SIG-M5 (cell line): Measurements from ENCODE around the gene GAA.
A peak's percentile ranks its signal among the peaks of the same experiment; 100 is the strongest.
"Not testable (repeated sequence)": the region's sequence is repeated elsewhere in the genome, so short reads cannot be mapped to it uniquely, and the experiment has no call there.

Source experiments
- DNase-seq: peaks from one replicate; lab custom pipeline; 2025; lab: John Stamatoyannopoulos, UW

The GAA gene

GRCh38 chr17:80145076-80146075 is 44.0 kb downstream of the GAA start:
- DNase-seq = no peak

- no peak for DNase-seq
Measured at GRCh38 chr17:80146121-80147034, 45.0 kb downstream of the GAA start.

GRCh38 chr17:80147035-80147822 is 45.8 kb downstream of the GAA start, which contains the start of gene EIF4A3:
EIF4A3 (minus strand) TSS chr17:80147128; CDS start chr17:80146961, 167 bp downstream.
- peak; percentile 91 for DNase-seq

GRCh38 chr17:80151333-80151732 is 50.0 kb downstream of the GAA start:
- no peak for DNase-seq

DNA sequence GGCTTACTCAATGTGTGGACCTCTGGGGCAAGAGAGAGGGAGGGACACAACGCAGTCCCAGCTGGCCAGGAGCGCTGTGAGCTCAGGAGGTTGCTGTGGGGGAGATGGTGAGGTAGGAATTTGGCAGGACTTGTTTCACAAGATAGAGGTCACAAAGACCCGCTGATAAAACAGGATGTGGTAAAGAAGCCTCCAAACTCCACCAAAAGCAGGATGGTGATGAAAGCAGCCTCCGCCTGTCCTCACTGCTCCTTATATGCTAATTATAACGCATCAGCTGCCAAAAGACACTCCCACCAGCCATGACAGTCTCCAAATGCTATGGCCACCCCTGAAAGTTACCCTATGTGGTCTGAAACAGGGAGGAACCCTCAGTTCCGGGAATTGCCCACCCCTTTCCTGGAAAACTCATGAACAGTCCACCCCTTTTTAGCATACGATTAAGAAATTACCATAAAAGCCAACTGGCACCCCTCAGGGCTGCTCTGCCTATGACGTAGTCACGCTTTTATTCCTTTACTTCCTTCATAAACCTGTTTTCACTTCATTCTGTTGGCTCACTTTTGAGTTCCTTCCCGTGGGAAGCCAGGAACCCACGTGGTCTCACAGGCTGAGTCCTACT is 50.8 kb downstream of the GAA start:
- peak; percentile 68 for DNase-seq

- DNase-seq = no peak
Measured at GRCh38 chr17:80153004-80153403, 51.6 kb downstream of the GAA start.

DNA sequence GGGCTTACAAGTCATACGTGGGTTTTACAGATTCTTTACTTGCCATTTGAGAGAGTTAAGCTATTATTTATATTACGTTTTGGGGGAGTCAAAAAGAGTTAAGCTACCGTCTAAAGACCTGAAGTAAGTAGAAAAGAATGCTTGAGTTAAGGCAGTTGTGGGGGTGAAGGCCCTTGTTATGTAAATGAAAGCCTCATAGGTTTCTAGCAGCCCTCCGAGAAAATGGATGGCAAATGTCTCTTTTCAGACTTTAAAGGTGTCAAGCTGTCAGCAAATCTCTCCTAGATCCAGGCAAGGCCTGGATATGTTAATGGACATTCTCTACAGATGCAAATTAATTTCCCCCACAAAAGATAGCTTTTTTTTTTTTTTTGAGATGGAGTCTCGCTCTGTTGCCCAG is 52.8 kb downstream of the GAA start:
- no peak for DNase-seq

DNA sequence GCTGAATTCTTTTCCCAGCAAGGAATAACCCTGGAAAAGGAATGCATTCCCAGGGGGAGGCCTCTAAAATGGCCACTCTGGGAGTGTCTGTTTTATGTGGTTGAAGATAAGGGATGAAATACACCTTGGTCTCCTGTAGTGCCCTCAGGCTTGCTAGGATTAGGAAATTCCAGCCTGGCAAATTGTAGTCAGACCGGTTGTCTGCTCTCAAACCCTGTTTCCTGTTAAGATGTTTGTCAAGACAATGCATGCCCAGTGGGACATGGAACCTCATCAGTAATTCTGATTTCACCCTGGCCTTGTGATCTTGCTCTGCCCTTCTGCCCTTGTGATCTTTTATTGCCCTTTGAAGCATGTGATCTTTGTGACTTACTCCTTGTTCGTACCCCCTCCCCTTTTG is 54.2 kb downstream of the GAA start:
- not testable (repeated sequence) for DNase-seq

DNA sequence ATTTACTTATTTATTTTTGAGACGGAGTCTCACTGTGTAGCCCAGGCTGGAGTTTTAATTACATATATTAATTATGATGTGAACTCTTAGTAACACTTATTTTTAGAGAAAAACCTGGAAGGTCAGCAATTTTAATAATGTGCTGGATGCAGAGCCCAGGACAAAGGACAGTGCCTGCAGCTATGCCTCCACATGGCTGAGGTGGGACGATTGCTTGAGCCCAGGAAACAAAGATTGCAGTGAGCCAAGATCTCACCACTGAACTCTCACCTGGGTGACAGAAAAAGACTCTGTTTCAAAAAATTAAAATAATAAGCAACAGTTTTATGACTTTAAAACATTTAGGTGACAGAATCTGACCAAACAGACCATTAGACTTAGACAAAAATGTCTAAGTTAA is 57.5 kb downstream of the GAA start:
- DNase-seq = no peak

GRCh38 chr17:80160536-80160935 is 59.2 kb downstream of the GAA start:
- DNase-seq = no peak

- no peak for DNase-seq
Measured at GRCh38 chr17:80163336-80163735, 62.0 kb downstream of the GAA start.

DNA sequence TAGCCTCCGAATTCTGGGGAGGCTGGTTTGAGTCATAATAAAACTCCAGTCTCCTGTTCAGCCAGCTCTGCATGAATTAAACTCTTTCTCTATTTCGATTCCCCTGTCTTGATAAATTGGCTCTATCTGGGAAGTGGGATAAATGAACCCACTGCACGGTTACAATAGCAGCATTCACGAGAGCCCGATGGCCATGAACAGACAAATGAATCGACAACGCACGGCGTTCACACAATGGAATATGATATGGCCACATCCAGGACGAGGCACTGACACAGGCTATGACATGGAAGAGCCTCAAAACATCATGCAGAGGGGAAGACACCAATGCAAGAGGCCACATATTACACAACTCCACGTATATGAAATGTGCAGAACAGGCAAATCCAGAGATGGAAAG is 62.8 kb downstream of the GAA start:
- DNase-seq = no peak

- no peak for DNase-seq
Measured at GRCh38 chr17:80166446-80166845, 65.1 kb downstream of the GAA start.

- DNase-seq = no peak
Measured at GRCh38 chr17:80168371-80168770, 67.0 kb downstream of the GAA start.

GRCh38 chr17:80169107-80169506 is 67.7 kb downstream of the GAA start:
- DNase-seq = no peak
